Keratinocyte (primary cell): Measurements from ENCODE around the gene CD44. TPM values are rescaled to one million over a fixed set of nuclear protein-coding genes. Genes with fewer than 3 reads are reported as not detected.
A peak's percentile ranks its signal among the peaks of the same experiment; 100 is the strongest.

Source experiments
- DNase-seq: peaks from one replicate; pipeline ENCODE4 v3.0.0-alpha.2; 2011; ENCODE audit warnings: low read depth, missing footprints, low spot score
- FAIRE-seq: peaks from 2 replicates; lab custom pipeline; 2011; peaks lifted over from hg19 to GRCh38; lab: Jason Lieb, UNC
- H2AFZ ChIP-seq: 2 replicates; pipeline ENCODE4 v1.6.0; 2012; ENCODE audit warnings: low read length, control low read depth, inconsistent platforms; ENCODE audit not compliant: control insufficient read depth
- H3K27ac ChIP-seq: 2 replicates; pipeline ENCODE4 v1.5.1; 2011; ENCODE audit warnings: low read length; ENCODE audit not compliant: control insufficient read depth, insufficient read depth
- H3K27me3 ChIP-seq: 3 replicates; pipeline ENCODE4 v1.6.0; 2011; ENCODE audit warnings: low read length; ENCODE audit not compliant: control insufficient read depth, insufficient read depth; ENCODE audit errors: extremely low read depth
- H3K36me3 ChIP-seq, 2 experiments: 2 replicates in 1 of 2; 3 replicates in 1 of 2; pipeline ENCODE4 v1.5.1; 2011; ENCODE audit warnings: low read length in 2 of 2, mild to moderate bottlenecking in 1 of 2; ENCODE audit not compliant: control insufficient read depth in 2 of 2, insufficient read depth in 2 of 2; ENCODE audit errors: extremely low read depth in 1 of 2
- H3K4me1 ChIP-seq: 3 replicates; pipeline ENCODE4 v1.5.1; 2011; ENCODE audit warnings: low read length; ENCODE audit not compliant: control insufficient read depth, insufficient read depth; ENCODE audit errors: extremely low read depth
- H3K4me2 ChIP-seq: 3 replicates; pipeline ENCODE4 v1.6.0; 2011; ENCODE audit warnings: low read depth, low read length; ENCODE audit not compliant: control insufficient read depth, insufficient read depth; ENCODE audit errors: extremely low read depth
- H3K4me3 ChIP-seq, 3 experiments: fragments of 200-600 bp in 1 of 3; sonication (generic) in 1 of 3; 2 replicates in 2 of 3; 3 replicates in 1 of 3; pipeline ENCODE4 v1.5.1; 2011 to 2016; ENCODE audit warnings: low read length in 3 of 3, mild to moderate bottlenecking in 3 of 3, control low read depth in 2 of 3, inconsistent platforms in 1 of 3, low read depth in 1 of 3, mixed read lengths in 1 of 3, mixed run types in 1 of 3, moderate library complexity in 1 of 3; ENCODE audit not compliant: control insufficient read depth in 2 of 3, insufficient read depth in 2 of 3; ENCODE audit errors: extremely low read depth in 1 of 3
- H3K79me2 ChIP-seq: 2 replicates; pipeline ENCODE4 v1.6.0; 2012; ENCODE audit warnings: low read length; ENCODE audit not compliant: control insufficient read depth, insufficient read depth
- H3K9ac ChIP-seq: 3 replicates; pipeline ENCODE4 v1.6.0; 2011; ENCODE audit warnings: low read length; ENCODE audit not compliant: control insufficient read depth, insufficient read depth; ENCODE audit errors: extremely low read depth
- H3K9me1 ChIP-seq: 3 replicates; pipeline ENCODE4 v1.6.0; 2011; ENCODE audit warnings: low read length; ENCODE audit not compliant: control insufficient read depth, insufficient read depth; ENCODE audit errors: extremely low read depth
- H3K9me3 ChIP-seq: 2 replicates; pipeline ENCODE4 v1.5.1; 2012; ENCODE audit warnings: low read depth, low read length; ENCODE audit not compliant: control insufficient read depth
- H4K20me1 ChIP-seq: 3 replicates; pipeline ENCODE4 v1.6.0; 2011; ENCODE audit warnings: low read length; ENCODE audit not compliant: control insufficient read depth, insufficient read depth; ENCODE audit errors: extremely low read depth
- CTCF ChIP-seq, 3 experiments: IDR thresholded peaks in 1 of 3; conservative IDR thresholded peaks in 1 of 3; optimal IDR thresholded peaks in 1 of 3; 2 replicates in 2 of 3; 3 replicates in 1 of 3; pipeline versions ENCODE3 to v1.5.1; 2011; ENCODE audit warnings: low read length in 3 of 3, mild to moderate bottlenecking in 3 of 3, moderate library complexity in 2 of 3, control low read depth in 1 of 3, inconsistent platforms in 1 of 3; ENCODE audit not compliant: insufficient read depth in 2 of 3; ENCODE audit errors: extremely low read depth in 1 of 3
- EZH2 ChIP-seq: IDR thresholded peaks from one replicate; pipeline ENCODE4 v1.6.1; 2012; ENCODE audit warnings: inconsistent platforms, mild to moderate bottlenecking, low read length, moderate library complexity
- dilution Hi-C: fragments of 300-500 bp; cut with MboI; formaldehyde crosslinking; loops from one replicate; pipeline ENCODE4 v1.7.0; 2020; ENCODE audit warnings: low sequenced_read_pairs; ENCODE audit not compliant: extremely low pct_ligation_motif_present
- polyA minus RNA-seq, 3 experiments: library from RNA; depleted of rRNA, polyadenylated mRNA; stranded (reverse); fragments of >200 nt; gene quantifications; 1 replicate in 1 of 3; 2 replicates in 1 of 3; 3 replicates in 1 of 3; pipeline ENCODE4 v1.2.3, GENCODE V29; 2011
- polyA plus RNA-seq, 5 experiments: library from polyadenylated mRNA; depleted of rRNA in 3 of 5; stranded (reverse) in 3 of 5; stranded (forward) in 1 of 5; unstranded in 1 of 5; fragments of >200 nt; gene quantifications; 1 replicate in 1 of 5; 2 replicates in 3 of 5; 3 replicates in 1 of 5; pipeline versions ENCODE4 v1.2.1 to v1.2.3, GENCODE V29; 2011 to 2012; ENCODE audit warnings: missing spikeins in 2 of 5, low read depth in 1 of 5, low replicate concordance in 1 of 5

CD44 gene
- 1,621 to 2,271 TPM (median 2,038 TPM) in 3 replicates for polyA plus RNA-seq
- polyA plus RNA-seq (2011; ENCODE audit: low read depth) = 1,899 TPM
- polyA plus RNA-seq (2011; cell fraction: cytosol; rRNA removed) = 704 and 1,157 TPM in 2 replicates
- polyA plus RNA-seq (2011; cell fraction: nucleus; rRNA removed) = 3,164 and 3,631 TPM in 2 replicates
- 637 and 1,345 TPM in 2 replicates for polyA plus RNA-seq (2012; ENCODE audit: low replicate concordance)
- polyA minus RNA-seq = 1,693 to 2,971 TPM (median 2,836 TPM) in 3 replicates
- 1,343 TPM for polyA minus RNA-seq (2011; cell fraction: cytosol; rRNA and poly(A)+ RNA removed)
- polyA minus RNA-seq (2011; cell fraction: nucleus; rRNA and poly(A)+ RNA removed) = 2,671 and 5,354 TPM in 2 replicates

- Histone ChIP-seq H3K9me1 (no peaks in the 10 kb centered on the region), H3K79me2 (peaks cover 59% of the 10 kb centered on the region), H3K27ac (peak within 1 kb of the TSS; percentile 95), H4K20me1 (peaks cover 22% of the 10 kb centered on the region), H3K4me3 (peak within 1 kb of the TSS; percentile 77 to 98 (median 92)), H3K27me3 (no peaks in the 10 kb centered on the region), H3K4me1 (peaks cover 35% of the 10 kb centered on the region), H3K9ac (peak within 1 kb of the TSS; percentile 97), H3K36me3 (peaks cover 5 to 14% of the 10 kb centered on the region in 2 experiments), H2AFZ (peak within 1 kb of the TSS; percentile 62), H3K9me3 (no peaks in the 10 kb centered on the region), H3K4me2 (peak within 1 kb of the TSS; percentile 99)
- TF ChIP-seq EZH2 = no peak
- no peak for TF ChIP-seq CTCF (optimal IDR thresholded peaks at IDR 0.05 in 1 of 3, IDR thresholded peaks at IDR 0.05 in 1 of 3, conservative IDR thresholded peaks at IDR 0.05 in 1 of 3; ENCODE audit: extremely low read depth in 1 of 3, insufficient read depth in 2 of 3, low read length in 3 of 3)
- FAIRE-seq = no peak
- DNase-seq = no peak
- dilution Hi-C loops = no loop called here
Measured at GRCh38 chr11:35138943-35139721, at the start of gene CD44. Gene CD44 (plus strand): TSS chr11:35139171. CDS start chr11:35139304, 133 bp downstream.

- Histone ChIP-seq H3K27ac (no peak overlapping the region), H3K4me1 (peaks cover 35% of the 10 kb centered on the region)
- FAIRE-seq = no peak
Measured at GRCh38 chr11:35089666-35090065, 49.3 kb upstream of the CD44 start.

More at GRCh38 chr11:35089666-35090065, 49.3 kb upstream of the CD44 start:
- dilution Hi-C loops = no loop called here
- Histone ChIP-seq H3K4me2 (peak overlapping the region; percentile 32), H3K36me3 (no peaks in the 10 kb centered on the region), H3K9ac (no peak overlapping the region), H3K9me3 (no peaks in the 10 kb centered on the region), H3K9me1 (no peaks in the 10 kb centered on the region), H4K20me1 (no peaks in the 10 kb centered on the region), H2AFZ (no peak overlapping the region), H3K27me3 (no peaks in the 10 kb centered on the region), H3K79me2 (peaks cover 2% of the 10 kb centered on the region), H3K4me3 (peak overlapping the region in 1 of 3 experiments; percentile 1)
- TF ChIP-seq CTCF (optimal IDR thresholded peaks at IDR 0.05 in 1 of 3, IDR thresholded peaks at IDR 0.05 in 1 of 3, conservative IDR thresholded peaks at IDR 0.05 in 1 of 3; ENCODE audit: extremely low read depth in 1 of 3, insufficient read depth in 2 of 3, low read length in 3 of 3) = no peak
- TF ChIP-seq EZH2 = no peak
- DNase-seq = no peak
